Fibroblast of lung (primary cell): Measurements from ENCODE around the gene LGALSL.

Source experiments
- EZH2 ChIP-seq: IDR thresholded peaks from 2 replicates; pipeline ENCODE4 v1.5.1; 2012; ENCODE audit warnings: low read length, control low read depth, mild to moderate bottlenecking; ENCODE audit errors: missing control alignments
- TF ChIP-seq, protein P1 (sequence below), 2 donors: IDR thresholded peaks in 1 of 2; conservative IDR thresholded peaks in 1 of 2; 1 replicate in 1 of 2; 2 replicates in 1 of 2; pipeline ENCODE4 v1.5.1; 2011 to 2012; ENCODE audit warnings: low read length in 2 of 2, control low read depth in 1 of 2, inconsistent platforms in 1 of 2, low read depth in 1 of 2, mild to moderate bottlenecking in 1 of 2

DNA sequence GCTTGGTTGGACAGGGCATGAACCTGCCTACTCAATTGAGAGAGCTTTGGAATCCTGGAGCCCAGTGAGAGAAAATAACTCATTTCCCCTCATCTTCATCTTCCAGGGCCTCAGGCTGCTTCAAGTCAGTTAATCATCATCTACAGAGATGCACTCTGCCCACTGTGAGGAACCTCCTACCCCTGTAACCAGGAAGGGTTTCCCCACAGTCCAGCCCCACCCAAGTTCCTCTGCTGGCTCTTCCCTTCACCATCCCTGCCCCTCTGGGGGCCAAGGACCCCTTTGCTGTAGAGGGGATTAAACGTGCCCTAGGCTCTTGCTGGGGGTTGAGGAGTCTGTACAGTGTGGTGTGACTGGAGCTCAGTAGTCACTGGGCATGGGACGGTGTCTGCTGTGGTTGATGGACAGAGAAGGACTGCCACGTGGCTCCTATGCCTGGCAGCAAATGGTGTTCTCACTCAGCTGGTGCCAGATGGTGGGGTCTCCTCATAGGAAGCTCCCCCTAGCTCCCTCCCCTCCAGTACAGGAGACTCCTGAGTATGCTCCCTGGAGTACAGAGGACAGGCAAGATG, 29.5 kb upstream of the LGALSL start:
- TF ChIP-seq, protein P1, sequence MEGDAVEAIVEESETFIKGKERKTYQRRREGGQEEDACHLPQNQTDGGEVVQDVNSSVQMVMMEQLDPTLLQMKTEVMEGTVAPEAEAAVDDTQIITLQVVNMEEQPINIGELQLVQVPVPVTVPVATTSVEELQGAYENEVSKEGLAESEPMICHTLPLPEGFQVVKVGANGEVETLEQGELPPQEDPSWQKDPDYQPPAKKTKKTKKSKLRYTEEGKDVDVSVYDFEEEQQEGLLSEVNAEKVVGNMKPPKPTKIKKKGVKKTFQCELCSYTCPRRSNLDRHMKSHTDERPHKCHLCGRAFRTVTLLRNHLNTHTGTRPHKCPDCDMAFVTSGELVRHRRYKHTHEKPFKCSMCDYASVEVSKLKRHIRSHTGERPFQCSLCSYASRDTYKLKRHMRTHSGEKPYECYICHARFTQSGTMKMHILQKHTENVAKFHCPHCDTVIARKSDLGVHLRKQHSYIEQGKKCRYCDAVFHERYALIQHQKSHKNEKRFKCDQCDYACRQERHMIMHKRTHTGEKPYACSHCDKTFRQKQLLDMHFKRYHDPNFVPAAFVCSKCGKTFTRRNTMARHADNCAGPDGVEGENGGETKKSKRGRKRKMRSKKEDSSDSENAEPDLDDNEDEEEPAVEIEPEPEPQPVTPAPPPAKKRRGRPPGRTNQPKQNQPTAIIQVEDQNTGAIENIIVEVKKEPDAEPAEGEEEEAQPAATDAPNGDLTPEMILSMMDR (conservative IDR thresholded peaks at IDR 0.05 in 1 of 2, IDR thresholded peaks at IDR 0.05 in 1 of 2; ENCODE audit: low read depth in 1 of 2, low read length in 2 of 2): no peak
- no peak for TF ChIP-seq EZH2
